ENCODE measurements around the gene EPHA4.

The EPHA4 gene

DNA sequence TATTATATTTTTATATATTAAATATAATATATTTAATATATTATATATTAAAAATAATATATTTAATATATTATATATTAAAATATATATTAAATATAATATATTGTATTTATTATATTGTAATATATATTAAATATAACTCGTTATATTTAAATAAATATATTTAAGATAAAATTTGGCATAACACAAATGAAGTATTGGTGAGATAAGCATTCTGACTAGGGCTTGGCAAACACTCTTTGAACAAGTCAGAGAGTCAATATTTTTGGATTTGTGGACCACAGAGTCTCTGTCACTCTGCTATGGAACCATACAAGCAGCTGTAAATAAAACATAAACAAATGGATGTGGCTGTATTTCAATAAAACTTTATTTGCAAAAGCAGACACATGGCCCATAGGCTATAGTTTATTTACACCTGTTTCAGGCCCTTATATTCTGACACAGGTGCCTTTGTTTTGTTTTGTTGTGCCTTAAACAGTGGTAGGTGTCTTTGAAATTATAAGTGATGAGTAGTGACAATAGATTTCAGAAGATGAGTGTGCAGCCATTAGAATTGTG lies 190.1 kb downstream of the EPHA4 start:
- no peak for DNase-seq

DNA sequence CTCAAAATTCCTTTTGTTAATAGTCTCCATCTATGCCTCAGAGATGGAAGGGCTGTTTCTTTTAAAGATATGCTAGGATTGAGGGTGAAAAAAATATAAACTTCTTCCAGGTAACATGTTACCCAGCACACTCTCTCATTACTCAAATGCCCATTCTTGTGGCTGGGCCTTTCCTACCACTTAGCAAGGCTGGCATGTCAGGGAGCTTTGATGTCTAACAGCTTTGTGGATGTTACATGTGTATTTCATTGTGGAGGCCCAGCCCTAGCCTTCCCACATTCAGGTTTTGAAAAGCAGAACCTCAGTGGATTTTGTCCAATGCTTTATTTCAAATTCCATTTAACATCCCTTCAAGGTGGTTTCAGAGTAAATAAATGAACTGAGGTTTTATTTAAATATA lies 191.4 kb downstream of the EPHA4 start:
- DNase-seq, result no peak

DNA sequence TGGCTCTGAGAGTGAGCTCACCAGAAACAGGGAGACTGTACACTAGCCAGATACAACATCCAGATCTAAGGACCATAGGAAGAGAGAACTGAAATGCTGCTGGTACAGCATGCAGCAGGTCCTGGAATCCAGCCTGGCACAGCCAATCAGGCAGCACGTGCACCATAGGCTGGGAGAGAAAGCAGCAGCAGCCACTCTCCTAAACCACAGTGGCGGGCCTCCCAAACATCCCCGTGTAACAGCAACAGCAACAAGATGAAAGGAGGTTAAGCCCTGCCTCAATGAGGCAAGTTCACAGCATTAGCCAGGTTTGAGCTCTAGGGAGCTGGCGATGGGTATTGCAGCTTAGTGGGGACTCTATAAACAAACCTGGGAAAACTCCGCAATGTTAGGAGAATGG lies 192.0 kb downstream of the EPHA4 start:
- DNase-seq, result no peak

DNA sequence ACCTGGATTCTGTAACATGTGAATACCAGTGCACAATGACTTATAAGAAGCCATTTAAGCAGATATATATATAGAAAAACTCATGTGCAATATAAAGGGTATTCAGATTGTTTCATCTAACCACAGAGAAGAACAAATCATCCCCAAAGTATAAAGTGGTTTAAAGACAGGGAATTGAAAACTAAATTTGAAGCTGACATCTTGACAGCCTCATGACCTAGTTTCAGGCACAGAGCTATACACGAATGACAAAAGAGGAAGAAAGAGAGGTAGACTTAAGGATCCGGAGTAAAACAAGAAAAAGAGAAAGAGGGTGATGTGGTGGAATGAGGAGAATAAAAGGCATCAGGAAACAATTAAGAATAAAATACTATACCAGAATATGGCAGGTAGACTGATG lies 194.5 kb downstream of the EPHA4 start:
- no peak for DNase-seq

DNA sequence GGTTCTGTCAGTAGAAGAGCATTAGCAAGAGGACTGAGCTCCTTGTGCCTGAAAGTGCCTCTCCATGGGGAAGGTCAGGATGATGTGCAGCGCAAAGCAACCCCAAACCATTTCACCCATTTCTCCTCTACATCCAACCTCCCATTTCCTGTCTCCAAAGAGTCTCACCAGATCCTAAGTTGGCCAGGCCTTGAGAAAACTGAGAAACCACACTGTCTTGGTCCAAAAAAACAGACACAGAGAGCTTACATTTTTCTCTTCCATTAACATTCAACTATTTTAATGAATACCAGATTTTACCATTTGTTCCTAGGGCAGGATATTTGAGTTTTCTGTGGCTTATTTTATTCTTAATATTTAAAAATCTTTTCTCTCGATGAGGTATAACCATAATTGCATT lies 195.0 kb downstream of the EPHA4 start:
- DNase-seq, result no peak

DNA sequence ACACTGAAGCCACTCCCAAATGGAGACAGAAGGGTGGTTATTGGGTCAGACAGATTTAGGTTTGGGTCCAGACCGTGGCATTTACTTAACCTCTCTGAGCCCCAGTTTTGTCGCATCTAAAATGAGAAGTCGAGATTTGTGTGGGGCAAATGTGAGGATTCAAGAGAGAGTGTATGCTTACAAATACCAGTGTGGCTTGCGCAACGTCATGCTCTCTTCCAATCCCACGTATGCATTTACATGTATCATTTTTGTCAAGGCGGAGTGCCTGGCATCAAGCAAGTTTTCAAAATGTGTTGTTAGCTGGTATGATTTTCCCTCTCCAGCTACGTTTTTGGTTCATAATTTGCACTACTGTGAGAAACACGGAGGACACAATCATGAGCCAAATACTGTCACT lies 197.9 kb downstream of the EPHA4 start:
- no peak for DNase-seq

DNA sequence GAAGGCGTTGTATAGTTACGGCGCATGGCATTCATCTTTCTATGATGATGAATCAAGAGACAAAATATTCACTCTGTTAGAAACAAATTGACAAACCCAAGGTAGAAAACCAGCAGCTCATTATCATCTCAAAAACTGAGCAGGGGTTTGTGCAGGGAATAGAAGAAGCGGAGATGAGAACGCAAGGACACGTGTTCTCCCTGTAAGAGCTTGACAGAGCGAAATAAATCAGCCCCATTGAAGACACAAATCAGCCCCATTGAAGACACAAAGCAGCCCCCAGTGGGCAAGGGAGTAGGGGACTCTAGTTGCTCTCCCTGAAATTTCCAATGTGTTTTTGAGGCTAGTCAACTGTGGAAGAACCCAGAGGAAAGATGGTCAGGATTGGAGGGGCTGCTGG lies 199.2 kb downstream of the EPHA4 start:
- no peak for DNase-seq

DNA sequence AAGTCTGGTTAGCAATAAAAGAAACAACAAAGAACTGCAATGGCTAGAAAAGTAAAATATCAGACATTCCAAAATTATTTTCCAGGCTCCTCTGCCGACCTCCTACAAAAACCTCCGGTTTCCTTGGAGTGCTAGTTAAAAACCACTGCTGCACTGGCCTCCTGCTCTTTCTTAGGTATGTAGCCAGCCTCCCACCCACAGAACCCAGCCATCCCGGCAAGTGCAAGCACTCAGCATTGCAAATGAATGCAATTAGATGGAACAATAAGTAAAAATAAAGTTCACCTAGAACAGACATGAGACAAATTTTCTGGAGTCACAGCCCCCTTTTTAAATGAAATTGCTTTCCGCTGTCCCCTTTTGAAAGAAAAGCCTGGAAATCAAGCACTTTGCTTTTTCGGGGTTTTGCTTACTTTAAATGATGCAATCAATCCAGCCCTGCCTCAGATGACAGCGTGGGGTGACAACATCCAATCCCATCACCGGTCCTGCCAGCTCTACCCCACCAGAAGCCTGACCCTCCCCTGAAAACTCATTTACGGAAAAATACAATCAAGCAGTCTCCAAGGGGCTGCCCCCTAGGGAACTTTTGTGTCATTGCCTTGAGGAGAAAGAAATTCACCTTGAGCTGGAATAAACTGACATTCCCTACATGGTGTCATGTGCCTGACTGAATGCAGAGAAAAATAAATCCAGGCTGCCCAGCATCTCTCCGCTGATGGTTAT lies 199.8 kb downstream of the EPHA4 start:
- DNase-seq, result no peak

DNA sequence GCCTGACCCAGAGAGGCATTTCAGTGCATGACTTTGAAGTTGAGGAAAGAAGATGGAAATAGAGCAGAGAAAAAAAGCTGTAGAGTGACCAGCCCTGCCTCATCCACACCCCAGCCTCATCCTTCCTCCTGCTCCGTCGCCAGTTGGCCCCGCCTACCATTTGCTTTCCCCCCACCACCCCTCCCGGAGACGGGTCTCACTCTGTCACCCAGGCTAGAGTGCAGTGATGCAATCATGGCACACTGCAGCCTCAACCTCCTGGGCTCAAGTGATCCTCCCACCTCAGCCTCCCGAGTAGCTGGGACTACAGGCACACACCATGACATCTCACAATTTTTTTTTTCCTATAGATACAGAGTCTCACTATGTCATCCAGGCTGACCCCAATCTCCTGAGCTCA lies 200.8 kb downstream of the EPHA4 start:
- no peak for DNase-seq

DNA sequence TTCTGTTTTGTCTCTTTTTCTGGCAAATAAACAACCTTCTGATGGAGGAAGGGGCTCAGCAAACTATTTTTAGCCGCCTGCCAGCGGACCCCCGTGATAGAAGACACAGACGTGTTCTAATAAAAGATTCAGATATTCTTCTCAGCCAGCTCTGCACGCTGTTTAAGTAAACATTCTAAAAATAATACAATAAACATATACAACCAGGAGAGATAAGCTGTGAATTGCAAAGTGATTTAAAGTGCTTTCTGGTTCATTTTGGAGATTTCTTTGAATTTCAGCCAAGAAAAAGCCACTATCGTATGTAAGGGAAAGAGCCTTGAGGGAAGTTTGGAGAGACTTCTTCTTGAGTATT lies 201.3 kb downstream of the EPHA4 start:
- no peak for DNase-seq

DNA sequence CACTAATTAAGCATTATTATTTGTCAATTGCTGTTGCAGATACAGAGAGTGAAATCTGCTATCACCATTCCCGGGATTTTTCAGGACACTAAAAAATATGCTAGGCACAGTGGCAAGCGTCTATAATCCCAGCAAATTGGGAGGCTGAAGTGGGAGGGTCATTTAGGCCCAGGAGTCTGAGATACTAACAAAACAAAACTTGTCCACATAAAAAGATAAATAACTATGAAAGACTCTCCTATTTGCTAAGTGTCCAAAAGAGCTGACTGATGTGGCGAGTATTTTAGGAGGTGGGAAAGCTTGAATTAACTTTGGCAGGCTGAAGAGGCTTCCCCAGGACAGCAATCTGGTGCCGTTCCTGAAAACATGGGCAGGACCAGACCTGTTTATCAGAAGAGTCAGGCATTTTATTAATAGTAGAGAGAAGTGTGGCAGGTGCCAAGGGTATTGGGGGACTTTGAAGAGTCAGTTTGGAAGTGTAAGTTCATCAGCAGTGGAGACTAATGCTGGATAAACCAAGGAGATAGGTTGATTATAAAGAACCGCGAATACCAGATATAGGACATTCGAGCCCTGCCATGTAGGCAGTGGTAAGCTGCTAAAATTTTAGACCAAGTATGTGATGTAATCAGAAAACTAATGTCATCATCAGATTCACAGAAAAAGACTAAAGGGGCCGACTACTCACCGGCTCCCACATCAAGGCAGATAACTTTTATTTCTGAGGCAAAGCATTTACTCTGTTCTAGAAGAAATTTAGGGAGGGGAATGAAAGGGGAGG lies 201.8 kb downstream of the EPHA4 start:
- DNase-seq, result no peak
